Stimulated activated naive CD8-positive, alpha-beta T cell treated with anti-CD3 and anti-CD28 coated beads, Interleukin-15, Interleukin-2, amounts not matched to agents 100 ng/mL and 50 ng/mL, for 24 hours (primary cell): ENCODE measurements around the gene DEGS2.
A peak's percentile ranks its signal among the peaks of the same experiment; 100 is the strongest.

ENCODE experiments used
- H3K27ac Mint-ChIP-seq: one replicate; pipeline ENCODE4 v1.8.0; 2021; ENCODE audit warnings: mild to moderate bottlenecking, mixed read lengths
- H3K27me3 Mint-ChIP-seq: one replicate; pipeline ENCODE4 v1.8.0; 2021; ENCODE audit warnings: mixed read lengths
- H3K36me3 Mint-ChIP-seq: one replicate; pipeline ENCODE4 v1.8.0; 2021; ENCODE audit warnings: low read depth, mixed read lengths
- H3K4me1 Mint-ChIP-seq: one replicate; pipeline ENCODE4 v1.8.0; 2021; ENCODE audit warnings: low read depth, mixed read lengths
- H3K4me3 Mint-ChIP-seq: one replicate; pipeline ENCODE4 v1.8.0; 2021; ENCODE audit warnings: mild to moderate bottlenecking, mixed read lengths
- H3K9me3 Mint-ChIP-seq: one replicate; pipeline ENCODE4 v1.8.0; 2021; ENCODE audit warnings: mixed read lengths

Gene DEGS2

GRCh38 chr14:100147181-100147631, 12.2 kb downstream of the DEGS2 start:
- peak overlapping the region; percentile 15 for H3K4me3 Mint-ChIP-seq
- no peaks in the 10 kb centered on the region for H3K27me3 Mint-ChIP-seq
- H3K9me3 Mint-ChIP-seq = no peaks in the 10 kb centered on the region
- H3K36me3 Mint-ChIP-seq = no peaks in the 10 kb centered on the region
- peaks cover 9% of the 10 kb centered on the region for H3K4me1 Mint-ChIP-seq
- peak overlapping the region; percentile 66 for H3K27ac Mint-ChIP-seq

- H3K27ac Mint-ChIP-seq = no peak overlapping the region
- no peaks in the 10 kb centered on the region for H3K27me3 Mint-ChIP-seq
- no peaks in the 10 kb centered on the region for H3K36me3 Mint-ChIP-seq
- no peak overlapping the region for H3K4me3 Mint-ChIP-seq
- no peaks in the 10 kb centered on the region for H3K9me3 Mint-ChIP-seq
- H3K4me1 Mint-ChIP-seq = peaks cover 9% of the 10 kb centered on the region
Observed at GRCh38 chr14:100146531-100147091, 12.8 kb downstream of the DEGS2 start.

GRCh38 chr14:100145682-100146464, 13.6 kb downstream of the DEGS2 start:
- Mint-ChIP-seq H3K9me3 (no peaks in the 10 kb centered on the region), H3K4me1 (peaks cover 9% of the 10 kb centered on the region), H3K27ac (no peak overlapping the region), H3K27me3 (no peaks in the 10 kb centered on the region), H3K4me3 (no peak overlapping the region), H3K36me3 (no peaks in the 10 kb centered on the region)

DNA sequence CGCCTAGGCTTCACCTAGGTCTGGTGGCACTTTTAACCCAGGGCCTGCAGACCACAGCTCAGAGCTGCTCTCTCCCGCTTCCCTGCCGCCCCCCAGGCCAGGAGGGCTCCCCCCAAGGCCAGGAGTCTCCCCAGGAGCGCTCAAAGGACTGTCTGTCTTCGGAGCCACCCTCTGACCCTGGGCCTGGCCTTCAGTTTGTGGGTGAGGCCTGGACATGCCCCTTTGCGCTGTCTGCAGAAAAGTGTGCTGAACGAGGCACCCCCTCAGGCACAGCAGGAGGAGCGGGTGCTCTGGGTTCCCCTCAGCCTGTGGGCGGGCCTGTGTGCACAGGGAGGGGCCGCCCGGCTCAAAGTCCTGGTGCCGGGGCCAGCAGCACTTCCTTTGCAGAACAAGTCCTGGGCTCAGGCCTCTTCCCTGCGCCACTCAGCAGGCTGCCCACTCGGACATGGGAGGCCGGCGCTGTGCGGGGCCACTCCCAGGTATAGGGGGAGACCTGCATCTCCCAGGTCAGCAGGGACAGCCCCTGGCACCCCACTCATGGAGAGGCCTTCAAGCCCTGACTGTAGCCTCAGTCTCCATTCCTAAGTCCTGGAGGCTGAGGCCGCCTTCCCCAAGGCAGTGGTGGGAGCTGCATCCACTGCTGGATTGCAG, 14.3 kb downstream of the DEGS2 start:
- peaks cover 9% of the 10 kb centered on the region for H3K4me1 Mint-ChIP-seq
- no peaks in the 10 kb centered on the region for H3K9me3 Mint-ChIP-seq
- H3K36me3 Mint-ChIP-seq = no peaks in the 10 kb centered on the region
- H3K27ac Mint-ChIP-seq = no peak overlapping the region
- no peaks in the 10 kb centered on the region for H3K27me3 Mint-ChIP-seq
- no peak overlapping the region for H3K4me3 Mint-ChIP-seq

- H3K36me3 Mint-ChIP-seq = no peaks in the 10 kb centered on the region
- H3K4me1 Mint-ChIP-seq = peaks cover 9% of the 10 kb centered on the region
- H3K27me3 Mint-ChIP-seq = no peaks in the 10 kb centered on the region
- no peaks in the 10 kb centered on the region for H3K9me3 Mint-ChIP-seq
- no peak overlapping the region for H3K27ac Mint-ChIP-seq
- no peak overlapping the region for H3K4me3 Mint-ChIP-seq
Observed at GRCh38 chr14:100144645-100144995, 14.8 kb downstream of the DEGS2 start.

- Mint-ChIP-seq H3K9me3 (no peaks in the 10 kb centered on the region), H3K4me1 (peaks cover 9% of the 10 kb centered on the region), H3K27me3 (no peaks in the 10 kb centered on the region), H3K4me3 (no peak overlapping the region), H3K27ac (peak overlapping the region; percentile 52), H3K36me3 (no peaks in the 10 kb centered on the region)
Observed at GRCh38 chr14:100143934-100144333, 15.5 kb downstream of the DEGS2 start.

GRCh38 chr14:100143523-100143922, 15.9 kb downstream of the DEGS2 start:
- no peak overlapping the region for H3K27ac Mint-ChIP-seq
- no peaks in the 10 kb centered on the region for H3K9me3 Mint-ChIP-seq
- H3K27me3 Mint-ChIP-seq = no peaks in the 10 kb centered on the region
- peaks cover 2% of the 10 kb centered on the region for H3K36me3 Mint-ChIP-seq
- H3K4me1 Mint-ChIP-seq = peaks cover 9% of the 10 kb centered on the region
- no peak overlapping the region for H3K4me3 Mint-ChIP-seq

GRCh38 chr14:100142073-100143040, 17.1 kb downstream of the DEGS2 start:
- Mint-ChIP-seq H3K27me3 (no peaks in the 10 kb centered on the region), H3K4me1 (peaks cover 3% of the 10 kb centered on the region), H3K27ac (peak overlapping the region; percentile 49), H3K9me3 (no peaks in the 10 kb centered on the region), H3K36me3 (peaks cover 6% of the 10 kb centered on the region), H3K4me3 (no peak overlapping the region)

DNA sequence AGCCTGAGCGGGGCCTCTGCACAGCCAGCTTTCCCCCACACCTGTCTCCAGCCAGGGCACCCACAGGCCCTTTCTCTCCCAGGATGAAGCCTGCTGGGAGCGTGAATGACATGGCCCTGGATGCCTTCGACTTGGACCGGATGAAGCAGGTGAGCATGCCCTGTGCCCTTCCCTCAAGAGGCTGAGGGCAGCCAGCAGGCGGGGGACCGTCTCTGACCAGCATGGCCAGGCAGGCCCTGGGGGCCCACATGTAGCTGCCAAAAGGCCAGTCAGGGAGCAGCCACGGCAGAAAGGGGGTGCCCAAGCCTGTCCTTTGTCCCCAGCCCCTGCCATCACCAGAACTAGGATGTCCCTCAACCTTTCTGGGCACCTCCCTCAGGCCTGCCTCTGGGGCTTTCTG, 18.3 kb downstream of the DEGS2 start:
- H3K4me3 Mint-ChIP-seq = no peak overlapping the region
- no peaks in the 10 kb centered on the region for H3K4me1 Mint-ChIP-seq
- peaks cover 14% of the 10 kb centered on the region for H3K36me3 Mint-ChIP-seq
- no peaks in the 10 kb centered on the region for H3K27me3 Mint-ChIP-seq
- H3K9me3 Mint-ChIP-seq = no peaks in the 10 kb centered on the region
- no peak overlapping the region for H3K27ac Mint-ChIP-seq

- Mint-ChIP-seq H3K4me1 (no peaks in the 10 kb centered on the region), H3K27ac (peak overlapping the region; percentile 55), H3K9me3 (no peaks in the 10 kb centered on the region), H3K4me3 (no peak overlapping the region), H3K27me3 (no peaks in the 10 kb centered on the region), H3K36me3 (peaks cover 15% of the 10 kb centered on the region)
Observed at GRCh38 chr14:100140452-100141078, 18.9 kb downstream of the DEGS2 start.

GRCh38 chr14:100138955-100139354, 20.5 kb downstream of the DEGS2 start:
- Mint-ChIP-seq H3K36me3 (peaks cover 20% of the 10 kb centered on the region), H3K9me3 (no peaks in the 10 kb centered on the region), H3K4me1 (no peaks in the 10 kb centered on the region), H3K27me3 (no peaks in the 10 kb centered on the region), H3K4me3 (no peak overlapping the region), H3K27ac (no peak overlapping the region)

DNA sequence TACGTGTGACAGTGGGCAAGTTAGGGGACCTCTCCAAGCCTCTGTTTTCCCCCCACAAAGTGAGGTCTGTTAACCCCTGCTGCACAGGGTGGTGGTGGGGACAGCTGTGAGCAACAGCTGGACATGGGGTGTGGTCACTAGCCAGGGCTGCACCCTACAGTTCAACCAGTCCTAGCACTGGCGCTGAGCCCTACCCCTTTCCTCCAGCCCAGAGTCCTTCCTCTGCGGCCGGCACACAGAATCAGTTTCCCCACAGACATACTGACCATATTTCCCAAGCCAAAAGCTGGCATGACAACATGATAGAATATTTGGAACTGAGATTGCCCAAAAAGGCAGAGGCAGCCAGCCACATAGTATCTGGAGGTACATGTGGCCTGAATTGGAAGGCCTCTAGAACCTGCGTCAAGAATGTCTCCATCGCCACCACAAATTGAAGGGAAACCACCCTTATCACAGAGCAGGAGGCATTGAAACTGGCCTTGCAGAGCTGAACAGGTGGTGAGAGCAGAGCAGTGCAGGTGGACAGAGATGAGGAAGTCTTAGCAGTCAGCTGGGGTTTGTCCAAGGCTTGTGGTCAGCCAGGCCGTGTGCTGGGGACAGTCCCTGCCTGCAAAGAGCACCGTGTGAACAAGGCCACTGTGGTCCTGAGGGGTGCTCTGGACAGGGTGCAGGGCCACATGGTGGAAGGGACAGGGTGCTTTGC, 21.2 kb downstream of the DEGS2 start:
- no peaks in the 10 kb centered on the region for H3K9me3 Mint-ChIP-seq
- no peaks in the 10 kb centered on the region for H3K27me3 Mint-ChIP-seq
- H3K36me3 Mint-ChIP-seq = peaks cover 25% of the 10 kb centered on the region
- H3K27ac Mint-ChIP-seq = peak overlapping the region; percentile 49
- no peak overlapping the region for H3K4me3 Mint-ChIP-seq
- no peaks in the 10 kb centered on the region for H3K4me1 Mint-ChIP-seq

GRCh38 chr14:100137173-100137572, 22.3 kb downstream of the DEGS2 start:
- no peak overlapping the region for H3K27ac Mint-ChIP-seq
- H3K9me3 Mint-ChIP-seq = no peaks in the 10 kb centered on the region
- no peaks in the 10 kb centered on the region for H3K4me1 Mint-ChIP-seq
- no peaks in the 10 kb centered on the region for H3K27me3 Mint-ChIP-seq
- peaks cover 33% of the 10 kb centered on the region for H3K36me3 Mint-ChIP-seq
- no peak overlapping the region for H3K4me3 Mint-ChIP-seq

- no peaks in the 10 kb centered on the region for H3K9me3 Mint-ChIP-seq
- H3K36me3 Mint-ChIP-seq = peaks cover 44% of the 10 kb centered on the region
- H3K4me3 Mint-ChIP-seq = no peak overlapping the region
- H3K4me1 Mint-ChIP-seq = no peaks in the 10 kb centered on the region
- no peaks in the 10 kb centered on the region for H3K27me3 Mint-ChIP-seq
- no peak overlapping the region for H3K27ac Mint-ChIP-seq
Observed at GRCh38 chr14:100135784-100136183, 23.7 kb downstream of the DEGS2 start.
